ENCODE results near the gene BCL2L2.
A peak's percentile ranks its signal among the peaks of the same experiment; 100 is the strongest.
"Not testable (repeated sequence)": the region's sequence is repeated elsewhere in the genome, so short reads cannot be mapped to it uniquely, and the experiment has no call there.

BCL2L2 gene

DNA sequence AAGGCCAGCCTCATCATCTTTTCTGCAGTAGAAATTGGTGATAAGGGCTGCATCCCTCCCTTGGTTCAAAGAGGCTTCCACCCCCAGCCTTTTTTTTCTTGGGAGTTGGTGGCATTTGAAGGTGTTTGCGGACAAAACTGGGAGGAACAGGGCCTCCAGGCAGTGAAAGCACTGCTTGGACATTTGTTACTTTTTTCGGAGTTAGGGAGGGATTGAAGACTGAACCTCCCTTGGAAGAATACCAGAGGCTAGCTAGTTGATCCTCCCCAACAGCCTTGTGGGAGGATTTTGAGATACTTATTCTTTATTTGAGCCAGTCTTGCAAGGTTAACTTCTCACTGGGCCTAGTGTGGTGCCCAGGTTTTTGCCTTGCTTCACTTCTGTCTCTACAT lies 17.8 kb downstream of the BCL2L2 start:
- no peak for DNase-seq (ENCODE audit: low spot score)

GRCh38 chr14:23324993-23325392 lies 18.4 kb downstream of the BCL2L2 start:
- DNase-seq (ENCODE audit: low spot score) = no peak

- not testable (repeated sequence) for DNase-seq (ENCODE audit: low spot score)
Measured at GRCh38 chr14:23325746-23326145, 19.1 kb downstream of the BCL2L2 start.

DNA sequence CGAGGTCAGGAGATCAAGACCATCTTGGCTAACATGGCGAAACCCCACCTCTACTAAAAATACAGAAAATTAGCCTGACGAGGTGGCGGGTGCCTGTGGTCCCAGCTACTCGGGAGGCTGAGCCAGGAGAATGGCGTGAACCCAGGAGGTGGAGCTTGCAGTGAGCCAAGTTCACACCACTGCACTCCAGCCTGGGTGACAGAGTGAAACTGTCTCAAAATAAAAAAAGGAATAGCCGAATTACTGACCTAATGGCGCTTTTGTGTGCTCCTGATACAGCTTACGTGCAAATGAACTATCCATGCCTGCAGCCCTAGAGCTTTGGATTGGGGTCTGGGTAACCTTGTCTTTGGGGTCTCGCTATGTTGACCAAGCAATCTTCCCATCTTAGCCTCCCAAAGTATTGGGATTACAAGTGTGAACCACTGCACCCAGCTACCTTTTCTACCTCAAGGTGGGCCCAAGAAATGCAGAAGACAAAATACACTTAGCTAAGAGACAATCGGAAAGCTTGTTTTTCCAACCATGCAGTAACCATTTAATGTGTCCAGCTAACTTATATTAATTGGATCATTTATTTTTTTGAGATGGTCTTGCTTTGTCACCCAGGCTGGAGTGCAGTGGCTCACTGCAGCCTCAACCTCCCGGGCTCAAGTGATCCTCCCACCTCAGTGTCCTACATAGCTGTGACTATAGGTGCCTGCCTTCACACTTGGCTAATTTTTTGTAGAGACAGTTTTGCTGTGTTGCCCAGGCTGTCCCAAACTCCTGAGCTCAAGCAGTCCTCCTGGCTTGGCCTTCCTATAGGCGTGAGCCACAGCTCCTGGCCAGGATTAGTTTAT lies 20.1 kb downstream of the BCL2L2 start:
- no peak for DNase-seq (ENCODE audit: low spot score)

DNA sequence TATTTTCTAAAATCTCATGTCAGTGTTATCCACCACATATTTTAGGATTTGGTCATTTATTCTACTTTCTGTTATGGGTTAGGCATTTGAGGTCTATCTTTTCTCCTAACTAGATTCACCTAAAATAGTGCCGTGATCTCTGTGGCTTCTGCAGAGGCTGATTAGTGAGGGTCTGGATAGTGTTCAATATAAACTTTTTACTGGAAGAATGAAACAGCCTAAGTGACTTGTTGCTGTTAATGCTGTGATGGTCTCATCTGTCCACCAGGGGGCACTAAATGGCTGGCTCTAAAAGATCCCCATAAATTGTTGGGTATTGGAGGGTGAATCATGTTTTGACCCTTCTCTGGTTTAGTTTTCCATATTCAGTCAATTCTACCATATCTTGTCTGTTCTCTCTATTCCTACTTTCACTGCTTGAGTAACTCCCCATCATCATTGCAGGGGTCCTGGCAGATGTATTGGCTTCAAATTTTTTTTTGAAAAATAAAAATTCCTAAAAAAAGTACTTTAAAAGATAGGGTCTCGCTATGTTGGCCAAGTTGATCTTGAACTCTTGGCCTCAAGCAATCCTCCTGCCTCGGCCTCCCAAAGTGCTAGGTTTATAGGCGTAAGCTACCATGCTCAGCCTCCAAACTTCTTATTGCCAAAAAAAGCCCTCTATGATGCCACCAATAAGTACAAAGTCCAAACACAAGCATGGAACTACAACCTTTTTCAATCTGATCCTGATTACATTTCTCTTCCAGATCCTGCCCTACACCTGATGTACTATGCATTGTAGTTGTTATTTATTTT lies 21.5 kb downstream of the BCL2L2 start:
- peak; percentile 77 for DNase-seq (ENCODE audit: low spot score)

DNA sequence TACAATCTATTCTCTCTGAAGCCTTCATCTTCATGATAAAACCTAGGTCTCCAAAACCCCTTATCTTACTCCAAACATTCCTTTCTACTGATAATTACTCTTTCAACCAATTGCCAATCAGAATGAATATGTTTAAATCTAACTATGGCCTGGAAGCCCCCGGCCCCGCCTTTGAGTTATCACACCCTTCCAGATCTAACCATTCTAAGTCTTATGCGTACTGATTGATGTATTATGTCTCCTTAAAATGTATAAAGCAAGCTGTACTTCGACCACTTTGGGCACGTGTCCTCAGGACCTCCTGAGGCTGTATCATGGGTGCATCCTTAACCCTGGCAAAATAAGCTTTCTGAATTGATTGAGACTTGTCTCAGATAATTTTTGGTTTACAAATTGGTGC lies 29.0 kb downstream of the BCL2L2 start:
- no peak for DNase-seq (ENCODE audit: low spot score)

- DNase-seq (ENCODE audit: low spot score) = no peak
Measured at GRCh38 chr14:23339506-23340268, 33.1 kb downstream of the BCL2L2 start.

DNA sequence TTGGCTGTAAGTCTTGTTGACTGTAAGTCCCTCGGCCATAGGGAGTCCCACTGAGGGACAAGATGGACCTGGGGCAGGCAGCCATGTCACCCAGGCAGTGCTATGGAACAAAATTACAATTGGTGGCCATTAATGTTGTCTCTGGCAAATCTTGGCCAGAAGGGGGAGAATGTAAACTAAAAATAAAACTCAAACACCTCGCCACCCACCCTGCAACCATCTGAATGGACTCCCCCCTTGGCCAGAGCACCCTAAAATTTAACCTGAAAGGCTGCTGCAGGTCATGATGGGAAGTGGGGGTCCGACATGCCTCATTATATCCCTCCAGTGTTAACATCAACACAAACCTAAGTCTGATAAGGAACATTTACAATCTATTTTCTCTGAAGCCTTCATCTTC lies 37.8 kb downstream of the BCL2L2 start:
- DNase-seq (ENCODE audit: low spot score) = no peak

GRCh38 chr14:23345987-23346692 lies 39.5 kb downstream of the BCL2L2 start:
- no peak for DNase-seq (ENCODE audit: low spot score)

GRCh38 chr14:23346693-23347405 lies 40.2 kb downstream of the BCL2L2 start:
- DNase-seq (ENCODE audit: low spot score) = no peak

DNA sequence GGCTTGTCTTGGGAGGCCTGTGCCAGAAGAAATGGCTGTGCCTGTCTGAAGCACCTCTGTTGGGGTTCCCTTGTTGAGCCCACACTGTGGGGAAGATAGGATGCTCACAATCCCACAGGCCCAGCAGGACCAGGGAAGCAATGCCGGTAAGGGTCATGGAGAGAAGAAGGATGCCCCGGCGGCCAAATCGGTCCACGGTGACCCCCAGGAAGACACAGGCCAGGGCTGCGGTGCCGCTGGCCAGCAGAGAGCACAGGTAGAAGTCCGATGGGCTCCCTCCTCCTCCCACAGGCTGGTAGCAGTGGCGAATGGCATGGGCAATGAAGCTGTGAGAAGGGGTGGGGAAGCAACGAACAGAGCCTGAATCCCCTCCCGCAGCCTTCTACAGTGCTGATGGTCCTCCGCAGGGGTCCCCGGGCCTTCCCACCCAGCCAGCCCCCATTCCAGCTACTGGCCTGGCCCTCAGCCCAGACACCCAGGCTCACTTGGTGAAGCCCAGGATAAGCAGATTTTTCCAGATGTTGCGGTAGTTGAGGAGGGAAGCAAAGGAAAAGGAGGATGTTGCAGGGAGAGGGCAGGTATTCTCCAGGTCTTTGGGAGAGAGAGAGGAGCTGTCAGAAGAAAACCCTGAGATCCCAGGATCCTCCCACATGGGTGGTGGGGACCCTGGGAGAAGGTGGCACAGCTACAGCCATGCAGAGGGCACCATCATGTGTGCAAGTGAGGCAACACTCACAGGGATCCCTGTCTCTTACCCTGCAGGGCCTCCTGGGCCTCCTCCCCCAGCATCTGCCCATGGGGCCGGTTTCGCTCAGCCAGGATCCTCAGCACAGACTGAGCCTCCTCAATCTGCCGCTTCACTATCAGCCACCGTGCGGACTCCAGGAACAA lies 41.0 kb downstream of the BCL2L2 start:
- DNase-seq (ENCODE audit: low spot score) = no peak

- DNase-seq (ENCODE audit: low spot score) = no peak
Measured at GRCh38 chr14:23348297-23348655, 41.6 kb downstream of the BCL2L2 start.

- DNase-seq (ENCODE audit: low spot score) = no peak
Measured at GRCh38 chr14:23349156-23349845, 42.7 kb downstream of the BCL2L2 start.

DNA sequence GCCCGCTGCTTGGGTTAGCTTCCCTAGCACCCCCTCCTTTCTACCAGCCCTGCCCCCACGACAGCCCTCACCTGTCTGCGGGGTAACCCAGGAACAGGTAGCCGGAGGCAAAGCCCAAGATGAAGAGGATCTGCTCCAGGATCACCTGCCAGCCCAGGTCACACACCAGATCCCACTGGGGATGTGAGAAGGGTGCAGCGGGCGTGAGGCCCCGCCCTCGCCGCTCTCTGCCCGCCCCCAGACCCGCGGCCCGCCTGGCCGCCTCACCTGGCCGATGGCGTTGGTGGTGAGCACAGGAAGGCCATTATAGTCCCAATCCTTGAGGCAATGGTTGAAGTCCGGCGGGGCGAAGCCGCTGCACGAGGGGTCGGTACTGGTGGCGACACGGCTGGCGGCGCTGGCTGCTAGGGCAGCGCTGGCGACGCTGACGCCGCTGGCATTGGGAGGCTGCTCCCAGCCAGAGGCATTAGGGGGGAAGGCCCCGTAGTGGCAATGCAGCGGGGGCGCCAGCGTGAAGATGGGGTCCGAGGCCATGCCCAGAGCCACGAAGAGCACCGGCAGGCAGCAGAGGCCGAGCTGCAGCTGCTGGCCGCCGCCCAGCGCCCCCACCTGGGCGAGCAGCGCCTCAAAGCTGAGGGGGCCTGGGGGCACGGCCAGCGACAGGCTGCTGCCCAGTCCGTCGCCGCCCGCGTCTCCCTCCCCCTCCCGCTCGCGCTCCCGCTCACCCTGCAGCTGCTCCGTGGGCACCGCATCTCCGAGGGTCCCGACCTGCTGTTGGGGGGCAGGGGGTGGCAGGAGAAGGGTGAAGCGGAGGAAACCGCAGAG lies 45.3 kb downstream of the BCL2L2 start:
- peak; percentile 32 for DNase-seq (ENCODE audit: low spot score)

DNA sequence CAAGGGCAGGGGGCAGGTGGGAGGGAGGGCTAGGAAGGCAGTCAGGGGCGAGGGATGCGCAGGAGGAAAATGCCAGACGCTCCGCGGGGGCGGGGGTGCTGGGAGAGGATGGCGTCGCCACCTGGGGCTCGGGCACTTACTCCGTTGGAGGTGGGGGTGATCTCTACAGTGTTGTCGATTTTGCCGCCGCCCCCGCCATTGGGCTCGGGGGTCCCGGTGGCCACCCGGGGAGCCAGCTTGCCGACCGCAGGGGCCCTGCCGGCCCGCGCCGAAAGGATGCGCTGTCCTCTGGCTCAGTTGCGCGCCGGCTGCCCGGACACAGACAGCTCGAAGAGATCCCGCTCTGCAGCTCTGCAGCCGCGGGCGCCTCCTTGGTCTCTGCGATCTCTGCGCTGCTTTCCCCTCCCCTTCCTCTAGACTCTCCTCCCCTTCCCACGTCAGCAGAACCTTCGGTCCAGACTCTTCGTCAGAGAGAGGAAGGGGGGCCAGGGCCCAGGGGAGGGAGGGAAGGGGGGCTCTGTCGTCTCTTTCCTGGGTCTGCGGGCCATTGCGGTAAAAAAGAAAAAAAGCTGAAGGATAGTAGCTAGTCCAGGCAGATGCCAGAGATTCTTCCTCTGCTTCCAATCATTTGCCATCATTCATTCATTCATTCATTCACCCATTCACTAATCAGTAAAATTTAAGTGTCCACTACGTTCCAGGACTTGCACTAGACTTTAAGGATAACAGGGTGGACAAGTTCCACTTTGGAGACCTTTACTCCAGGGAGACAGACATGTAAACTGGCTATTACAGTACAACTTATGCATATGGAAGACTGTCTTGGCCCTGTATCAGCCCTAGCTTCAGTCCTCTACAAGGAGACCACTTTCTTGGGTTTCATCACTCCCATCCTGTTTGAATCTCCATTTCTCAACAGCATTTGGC lies 46.1 kb downstream of the BCL2L2 start, which contains the start of gene SLC22A17:
Gene SLC22A17, minus strand, starts transcription at position 382 of the 927 bp plus-strand sequence.
- peak; percentile 90 for DNase-seq (ENCODE audit: low spot score)

GRCh38 chr14:23353433-23353780 lies 46.8 kb downstream of the BCL2L2 start:
- no peak for DNase-seq (ENCODE audit: low spot score)

DNA sequence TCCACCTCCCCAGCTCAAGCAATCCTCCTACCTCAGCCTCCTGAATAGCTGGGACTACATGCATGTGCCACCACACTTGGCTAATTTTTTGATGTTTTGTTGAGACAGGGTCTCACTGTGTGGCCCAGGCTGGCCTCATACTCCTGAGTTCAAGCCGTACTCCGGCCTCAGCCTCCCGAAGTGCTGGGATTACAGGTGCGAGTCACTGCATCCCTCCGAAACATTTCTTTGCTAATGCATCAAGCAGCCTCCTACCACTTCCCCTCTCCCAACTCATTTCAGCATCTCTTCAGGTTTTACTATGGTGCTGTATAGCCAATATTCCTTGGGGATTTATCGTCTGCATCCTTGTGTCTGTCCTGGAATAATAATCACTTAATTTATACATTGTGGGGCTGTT lies 48.4 kb downstream of the BCL2L2 start:
- DNase-seq (ENCODE audit: low spot score) = no peak

Measured in SK-N-DZ (cell line).